Activated naive CD4-positive, alpha-beta T cell treated with anti-CD3 and anti-CD28 coated beads, Interleukin-2, amount 50 U/mL, for 72 hours (primary cell): ENCODE results near the gene ARHGAP27. TPM values are rescaled to one million over a fixed set of nuclear protein-coding genes. Genes with fewer than 3 reads are reported as not detected.
A peak's percentile ranks its signal among the peaks of the same experiment; 100 is the strongest.
"Not testable (repeated sequence)": the region's sequence is repeated elsewhere in the genome, so short reads cannot be mapped to it uniquely, and the experiment has no call there.

ENCODE experiments used
- ATAC-seq, 2 donors: fragments of 150-1000 bp; cut with Tn5 transposase; 2 replicates each; pipeline ENCODE4 v1.10.0; 2021; ENCODE audit warnings: mild to moderate bottlenecking in 2 of 2, moderate library complexity in 2 of 2
- DNase-seq, 2 donors: peaks; one replicate each; pipeline ENCODE4 v3.0.0; 2021 to 2022; ENCODE audit warnings: low spot score in 2 of 2
- H3K27ac Mint-ChIP-seq, 2 donors: one replicate each; pipeline ENCODE4 v1.8.0; 2022; ENCODE audit warnings: mild to moderate bottlenecking in 2 of 2, mixed read lengths in 2 of 2
- H3K36me3 Mint-ChIP-seq, 2 donors: one replicate each; pipeline ENCODE4 v1.8.0; 2022; ENCODE audit warnings: mixed read lengths in 2 of 2
- H3K9me3 Mint-ChIP-seq, 2 donors: one replicate each; pipeline ENCODE4 v1.8.0; 2022; ENCODE audit warnings: mixed read lengths in 2 of 2
- total RNA-seq, 2 donors: library from RNA; stranded (reverse); gene quantifications; one replicate each; pipeline ENCODE4 v1.2.3, GENCODE V29; 2022

ARHGAP27 gene
- total RNA-seq, 2 donors from 2014 or later: 49.7 to 55.1 TPM

- not testable (repeated sequence) for DNase-seq, H3K36me3 Mint-ChIP-seq, H3K9me3 Mint-ChIP-seq, ATAC-seq, H3K27ac Mint-ChIP-seq
These were observed 16.6 kb upstream of the ARHGAP27 start for GRCh38 chr17:45449260-45449659.

- H3K36me3 Mint-ChIP-seq, H3K27ac Mint-ChIP-seq, H3K9me3 Mint-ChIP-seq, DNase-seq, ATAC-seq: not testable (repeated sequence)
These were observed 15.8 kb upstream of the ARHGAP27 start for GRCh38 chr17:45448483-45448882.

- H3K27ac Mint-ChIP-seq, H3K9me3 Mint-ChIP-seq, DNase-seq, ATAC-seq, H3K36me3 Mint-ChIP-seq: not testable (repeated sequence)
These were observed 15.4 kb upstream of the ARHGAP27 start for GRCh38 chr17:45448066-45448465.

- ATAC-seq, H3K9me3 Mint-ChIP-seq, H3K36me3 Mint-ChIP-seq, H3K27ac Mint-ChIP-seq, DNase-seq: not testable (repeated sequence)
These were observed 15.0 kb upstream of the ARHGAP27 start for GRCh38 chr17:45447650-45448049.

GRCh38 chr17:45446872-45447625 is 14.4 kb upstream of the ARHGAP27 start:
- ATAC-seq, H3K36me3 Mint-ChIP-seq, H3K9me3 Mint-ChIP-seq, DNase-seq, H3K27ac Mint-ChIP-seq: not testable (repeated sequence)

- H3K36me3 Mint-ChIP-seq, DNase-seq, H3K9me3 Mint-ChIP-seq: not testable (repeated sequence)
- ATAC-seq: peak; percentile 94 to 99
- H3K27ac Mint-ChIP-seq: peak overlapping the region in 1 of 2 donors; percentile 52
These were observed 13.5 kb upstream of the ARHGAP27 start for GRCh38 chr17:45445901-45446743.

- not testable (repeated sequence) for DNase-seq, H3K36me3 Mint-ChIP-seq, ATAC-seq, H3K9me3 Mint-ChIP-seq
- peak overlapping the region; percentile 5 to 30 for H3K27ac Mint-ChIP-seq
These were observed 12.5 kb upstream of the ARHGAP27 start for GRCh38 chr17:45444856-45445820.

GRCh38 chr17:45444301-45444700 is 11.6 kb upstream of the ARHGAP27 start:
- ATAC-seq, H3K36me3 Mint-ChIP-seq, H3K9me3 Mint-ChIP-seq, DNase-seq: not testable (repeated sequence)
- peak overlapping the region in 1 of 2 donors; percentile 5 for H3K27ac Mint-ChIP-seq

- not testable (repeated sequence) for H3K36me3 Mint-ChIP-seq, H3K9me3 Mint-ChIP-seq, ATAC-seq
- DNase-seq: peak in 1 of 2 donors; percentile 52
- H3K27ac Mint-ChIP-seq: peak overlapping the region in 1 of 2 donors; percentile 5
These were observed 10.9 kb upstream of the ARHGAP27 start for GRCh38 chr17:45443371-45444260.

GRCh38 chr17:45441526-45442310 is 9.0 kb upstream of the ARHGAP27 start:
- H3K36me3 Mint-ChIP-seq: no peaks in the 10 kb centered on the region
- DNase-seq (peak in 1 of 2 donors; percentile 43), ATAC-seq (no peak)
- no peaks in the 10 kb centered on the region for H3K9me3 Mint-ChIP-seq
- H3K27ac Mint-ChIP-seq: peak overlapping the region; percentile 72 to 77

- H3K36me3 Mint-ChIP-seq, H3K9me3 Mint-ChIP-seq: not testable (repeated sequence)
- peak in 1 of 2 donors; percentile 55 for DNase-seq
- H3K27ac Mint-ChIP-seq: peak overlapping the region in 1 of 2 donors; percentile 52
- peak; percentile 57 to 86 for ATAC-seq
These were observed 8.3 kb upstream of the ARHGAP27 start for GRCh38 chr17:45440839-45441515.

- Mint-ChIP-seq H3K36me3 (no peaks in the 10 kb centered on the region), H3K27ac (peak overlapping the region in 1 of 2 donors; percentile 44), H3K9me3 (no peaks in the 10 kb centered on the region)
- no peak for ATAC-seq
- DNase-seq: no peak
These were observed 7.6 kb upstream of the ARHGAP27 start for GRCh38 chr17:45440161-45440778.

- Mint-ChIP-seq H3K27ac (no peak overlapping the region), H3K36me3 (no peaks in the 10 kb centered on the region), H3K9me3 (no peaks in the 10 kb centered on the region)
- no peak for DNase-seq
- no peak for ATAC-seq
These were observed 6.4 kb upstream of the ARHGAP27 start for GRCh38 chr17:45438931-45439610.
